Hematopoietic multipotent progenitor cell (in vitro differentiated cells): ENCODE data around the gene SPATA31C2. TPM values are rescaled to one million over a fixed set of nuclear protein-coding genes. Genes with fewer than 3 reads are reported as not detected.
"Not testable (repeated sequence)": the region's sequence is repeated elsewhere in the genome, so short reads cannot be mapped to it uniquely, and the experiment has no call there.

ENCODE experiments used
- DNase-seq, 3 donors: peaks; one replicate each; pipeline ENCODE4 v3.0.0-alpha.2; 2011 to 2015; ENCODE audit warnings: low read depth in 2 of 3, low spot score in 2 of 3
- total RNA-seq: library from RNA; depleted of rRNA; stranded (reverse); fragments of >200 nt; gene quantifications from one replicate; pipeline ENCODE4 v1.2.3, GENCODE V29; 2012

Gene SPATA31C2
- total RNA-seq, result under 0.01 TPM

GRCh38 chr9:88138375-88138774, at the start of gene SPATA31C2:
SPATA31C2 (minus strand) TSS chr9:88138475; CDS start chr9:88138446, 29 bp downstream.
- not testable (repeated sequence) for DNase-seq

GRCh38 chr9:88187631-88188030, 49.4 kb upstream of the SPATA31C2 start:
- no peak for DNase-seq

- no peak for DNase-seq
Measured at GRCh38 chr9:88186495-88187110, 48.3 kb upstream of the SPATA31C2 start.

GRCh38 chr9:88184976-88185375, 46.7 kb upstream of the SPATA31C2 start:
- DNase-seq, result no peak

GRCh38 chr9:88183798-88184495, 45.7 kb upstream of the SPATA31C2 start:
- DNase-seq, result no peak

GRCh38 chr9:88182501-88182900, 44.2 kb upstream of the SPATA31C2 start:
- no peak for DNase-seq

GRCh38 chr9:88180081-88180765, 41.9 kb upstream of the SPATA31C2 start:
- DNase-seq, result peak in 2 of 3 donors; percentile 2 to 29

- DNase-seq, result peak in 2 of 3 donors; percentile 4 to 34
Measured at GRCh38 chr9:88179062-88179521, 40.8 kb upstream of the SPATA31C2 start.

- no peak for DNase-seq
Measured at GRCh38 chr9:88178641-88179040, 40.4 kb upstream of the SPATA31C2 start.

GRCh38 chr9:88177371-88177770, 39.1 kb upstream of the SPATA31C2 start:
- DNase-seq, result no peak

- no peak for DNase-seq
Measured at GRCh38 chr9:88174324-88174723, 36.0 kb upstream of the SPATA31C2 start.

GRCh38 chr9:88173378-88173999, 35.2 kb upstream of the SPATA31C2 start:
- peak; percentile 22 to 94 (median 86) for DNase-seq

- no peak for DNase-seq
Measured at GRCh38 chr9:88169700-88170099, 31.4 kb upstream of the SPATA31C2 start.

- DNase-seq, result no peak
Measured at GRCh38 chr9:88168564-88168963, 30.3 kb upstream of the SPATA31C2 start.

- DNase-seq, result no peak
Measured at GRCh38 chr9:88166660-88167059, 28.4 kb upstream of the SPATA31C2 start.

GRCh38 chr9:88164850-88165249, 26.6 kb upstream of the SPATA31C2 start:
- no peak for DNase-seq

GRCh38 chr9:88161144-88161543, 22.9 kb upstream of the SPATA31C2 start:
- no peak for DNase-seq

- DNase-seq, result no peak
Measured at GRCh38 chr9:88143957-88144625, 5.8 kb upstream of the SPATA31C2 start.

- DNase-seq, result no peak
Measured at GRCh38 chr9:88143179-88143578, 4.9 kb upstream of the SPATA31C2 start.

GRCh38 chr9:88133552-88133951, 4.7 kb downstream of the SPATA31C2 start:
- DNase-seq, result peak in 2 of 3 donors; percentile 10 to 56

- not testable (repeated sequence) for DNase-seq
Measured at GRCh38 chr9:88129556-88129955, 8.7 kb downstream of the SPATA31C2 start.
